WTC11 (cell line): ENCODE data around the gene TAF3. TPM values are rescaled to one million over a fixed set of nuclear protein-coding genes. Genes with fewer than 3 reads are reported as not detected.

Experiments used
- ATAC-seq: fragments of 200-7000 bp; cut with Tn5 transposase; 2 replicates; pipeline ENCODE4 v1.10.0; 2021; ENCODE audit warnings: mild to moderate bottlenecking, moderate library complexity
- CTCF ChIA-PET: fragments of 300-600 bp; sonication (Branson Sonifier 250); formaldehyde crosslinking; loops from one replicate; lab custom pipeline; 2021; ENCODE audit warnings: antibody characterized with exemption; lab: Charles Lee
- POLR2A ChIA-PET: fragments of 350-600 bp; sonication (Branson Sonifier 250); formaldehyde crosslinking; loops from one replicate; lab custom pipeline; 2021; ENCODE audit warnings: antibody characterized with exemption; lab: Charles Lee
- DNase-seq: peaks from one replicate; pipeline ENCODE4 v3.0.0; 2021; ENCODE audit warnings: low spot score
- H3K27ac Mint-ChIP-seq: 2 replicates; pipeline ENCODE4 v1.8.0; 2021; ENCODE audit warnings: mixed read lengths
- H3K27me3 Mint-ChIP-seq: 2 replicates; pipeline ENCODE4 v1.8.0; 2021; ENCODE audit warnings: low read depth, mild to moderate bottlenecking, moderate library complexity, mixed read lengths
- H3K36me3 Mint-ChIP-seq: 2 replicates; pipeline ENCODE4 v1.8.0; 2021; ENCODE audit warnings: mixed read lengths
- H3K4me1 Mint-ChIP-seq: 2 replicates; pipeline ENCODE4 v1.8.0; 2022; ENCODE audit warnings: mixed read lengths
- H3K4me3 Mint-ChIP-seq: 2 replicates; pipeline ENCODE4 v1.8.0; 2021; ENCODE audit warnings: mild to moderate bottlenecking, moderate library complexity, mixed read lengths
- H3K9me3 Mint-ChIP-seq: 2 replicates; pipeline ENCODE4 v1.8.0; 2021; ENCODE audit warnings: mixed read lengths
- EMX1 ChIP-seq: fragments of 250-450 bp; sonication (Bioruptor Pico); IDR thresholded peaks from 2 replicates; pipeline ENCODE4 v1.8.0; 2021; ENCODE audit warnings: mild to moderate bottlenecking
- ESRRA ChIP-seq: sonication (generic); formaldehyde crosslinking; IDR thresholded peaks from 2 replicates; pipeline ENCODE4 v1.8.1; 2022; ENCODE audit warnings: mild to moderate bottlenecking, missing genetic modification reagents, borderline replicate concordance
- FOXK1 ChIP-seq: sonication (generic); formaldehyde crosslinking; IDR thresholded peaks from 2 replicates; pipeline ENCODE4 v1.8.0; 2022; ENCODE audit warnings: mild to moderate bottlenecking, moderate library complexity, missing genetic modification reagents
- IRF2 ChIP-seq: sonication (generic); formaldehyde crosslinking; IDR thresholded peaks from 2 replicates; pipeline ENCODE4 v1.8.0; 2022; ENCODE audit warnings: low read depth, missing genetic modification reagents, borderline replicate concordance
- JUN ChIP-seq: sonication (generic); formaldehyde crosslinking; IDR thresholded peaks from 2 replicates; pipeline ENCODE4 v1.8.0; 2023; ENCODE audit warnings: mild to moderate bottlenecking, missing genetic modification reagents
- KAT7 ChIP-seq: sonication (generic); formaldehyde crosslinking; IDR thresholded peaks from 2 replicates; pipeline ENCODE4 v1.8.1; 2023; ENCODE audit warnings: missing genetic modification reagents, mild to moderate bottlenecking, borderline replicate concordance
- MXD4 ChIP-seq: fragments of 250-450 bp; sonication (Bioruptor Pico); IDR thresholded peaks from 2 replicates; pipeline ENCODE4 v1.8.0; 2021; ENCODE audit warnings: mild to moderate bottlenecking, moderate library complexity, borderline replicate concordance
- NFATC4 ChIP-seq: fragments of 250-450 bp; sonication (Bioruptor Pico); IDR thresholded peaks from 2 replicates; pipeline ENCODE4 v1.9.0; 2021; ENCODE audit warnings: mild to moderate bottlenecking
- OVOL2 ChIP-seq: fragments of 250-450 bp; sonication (Bioruptor Pico); IDR thresholded peaks from 2 replicates; pipeline ENCODE4 v1.9.0; 2021; ENCODE audit warnings: mild to moderate bottlenecking, borderline replicate concordance
- TEAD1 ChIP-seq: sonication (generic); formaldehyde crosslinking; IDR thresholded peaks from 2 replicates; pipeline ENCODE4 v1.8.0; 2022; ENCODE audit warnings: mild to moderate bottlenecking, missing genetic modification reagents
- TP53 ChIP-seq: sonication (generic); formaldehyde crosslinking; IDR thresholded peaks from 2 replicates; pipeline ENCODE4 v1.8.1; 2023; ENCODE audit warnings: mild to moderate bottlenecking, missing genetic modification reagents
- ZNF219 ChIP-seq: sonication (generic); formaldehyde crosslinking; IDR thresholded peaks from 2 replicates; pipeline ENCODE4 v1.8.0; 2023; ENCODE audit warnings: missing genetic modification reagents, mild to moderate bottlenecking, borderline replicate concordance
- ZNF396 ChIP-seq: fragments of 250-450 bp; sonication (Bioruptor Pico); IDR thresholded peaks from 2 replicates; pipeline ENCODE4 v1.8.0; 2021; ENCODE audit warnings: mild to moderate bottlenecking, moderate library complexity, borderline replicate concordance
- ZNF671 ChIP-seq: fragments of 250-450 bp; sonication (Bioruptor Pico); IDR thresholded peaks from 2 replicates; pipeline ENCODE4 v1.8.0; 2021; ENCODE audit warnings: mild to moderate bottlenecking
- total RNA-seq: library from RNA; stranded (reverse); gene quantifications from 3 replicates; pipeline ENCODE4 v1.2.3, GENCODE V29; 2021
- TF ChIP-seq, protein P1 (sequence below): fragments of 250-450 bp; sonication (Bioruptor Pico); IDR thresholded peaks from 2 replicates; pipeline ENCODE4 v2.1.2; 2022; ENCODE audit warnings: mild to moderate bottlenecking, moderate library complexity
- TF ChIP-seq, protein P2 (sequence below): sonication (generic); formaldehyde crosslinking; IDR thresholded peaks from 2 replicates; pipeline ENCODE4 v1.8.0; 2023; ENCODE audit warnings: mild to moderate bottlenecking, missing genetic modification reagents
- TF ChIP-seq, protein P3 (sequence below): sonication (generic); formaldehyde crosslinking; IDR thresholded peaks from 2 replicates; pipeline ENCODE4 v1.8.1; 2022; ENCODE audit warnings: missing genetic modification reagents, borderline replicate concordance
- TF ChIP-seq, protein P4 (sequence below): sonication (generic); formaldehyde crosslinking; IDR thresholded peaks from 2 replicates; pipeline ENCODE4 v1.8.0; 2022; ENCODE audit warnings: mild to moderate bottlenecking, missing genetic modification reagents
- TF ChIP-seq, protein P5 (sequence below): sonication (generic); formaldehyde crosslinking; IDR thresholded peaks from 2 replicates; pipeline ENCODE4 v1.8.1; 2023; ENCODE audit warnings: mild to moderate bottlenecking, missing genetic modification reagents
- TF ChIP-seq, protein P6 (sequence below): sonication (generic); formaldehyde crosslinking; IDR thresholded peaks from 2 replicates; pipeline ENCODE4 v1.8.1; 2022; ENCODE audit warnings: mild to moderate bottlenecking, missing genetic modification reagents, moderate library complexity, borderline replicate concordance

The TAF3 gene
- total RNA-seq, 1 experiment from 2014 or later = 8.9 TPM

DNA sequence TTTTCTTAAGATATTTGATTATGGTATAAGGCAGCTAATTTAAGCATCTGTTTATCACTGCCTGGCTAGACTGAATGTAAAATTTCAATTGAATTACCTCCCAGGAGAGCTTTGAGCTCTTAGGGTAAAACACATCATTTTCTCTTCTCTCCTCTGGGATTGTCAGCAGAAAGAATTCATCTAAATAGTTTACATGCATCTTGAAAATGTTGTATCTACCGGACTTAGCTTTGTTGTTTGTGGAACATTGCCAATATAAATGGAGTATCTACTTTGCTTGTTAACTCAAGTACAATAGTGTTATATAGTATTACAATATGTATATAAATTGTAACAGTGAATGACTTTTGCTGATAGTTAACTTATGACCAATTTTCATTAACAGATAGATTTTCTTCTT is 73.3 kb downstream of the TAF3 start:
- no peak overlapping the region for H3K4me3 Mint-ChIP-seq
- no peaks in the 10 kb centered on the region for H3K36me3 Mint-ChIP-seq
- TF ChIP-seq, protein P1, sequence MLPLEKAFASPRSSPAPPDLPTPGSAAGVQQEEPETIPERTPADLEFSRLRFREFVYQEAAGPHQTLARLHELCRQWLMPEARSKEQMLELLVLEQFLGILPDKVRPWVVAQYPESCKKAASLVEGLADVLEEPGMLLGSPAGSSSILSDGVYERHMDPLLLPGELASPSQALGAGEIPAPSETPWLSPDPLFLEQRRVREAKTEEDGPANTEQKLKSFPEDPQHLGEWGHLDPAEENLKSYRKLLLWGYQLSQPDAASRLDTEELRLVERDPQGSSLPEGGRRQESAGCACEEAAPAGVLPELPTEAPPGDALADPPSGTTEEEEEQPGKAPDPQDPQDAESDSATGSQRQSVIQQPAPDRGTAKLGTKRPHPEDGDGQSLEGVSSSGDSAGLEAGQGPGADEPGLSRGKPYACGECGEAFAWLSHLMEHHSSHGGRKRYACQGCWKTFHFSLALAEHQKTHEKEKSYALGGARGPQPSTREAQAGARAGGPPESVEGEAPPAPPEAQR = no peak
- TF ChIP-seq ZNF396 (CRISPR knock-in tag) = no peak
- TF ChIP-seq MXD4 (CRISPR knock-in tag) = no peak
- TF ChIP-seq, protein P2, sequence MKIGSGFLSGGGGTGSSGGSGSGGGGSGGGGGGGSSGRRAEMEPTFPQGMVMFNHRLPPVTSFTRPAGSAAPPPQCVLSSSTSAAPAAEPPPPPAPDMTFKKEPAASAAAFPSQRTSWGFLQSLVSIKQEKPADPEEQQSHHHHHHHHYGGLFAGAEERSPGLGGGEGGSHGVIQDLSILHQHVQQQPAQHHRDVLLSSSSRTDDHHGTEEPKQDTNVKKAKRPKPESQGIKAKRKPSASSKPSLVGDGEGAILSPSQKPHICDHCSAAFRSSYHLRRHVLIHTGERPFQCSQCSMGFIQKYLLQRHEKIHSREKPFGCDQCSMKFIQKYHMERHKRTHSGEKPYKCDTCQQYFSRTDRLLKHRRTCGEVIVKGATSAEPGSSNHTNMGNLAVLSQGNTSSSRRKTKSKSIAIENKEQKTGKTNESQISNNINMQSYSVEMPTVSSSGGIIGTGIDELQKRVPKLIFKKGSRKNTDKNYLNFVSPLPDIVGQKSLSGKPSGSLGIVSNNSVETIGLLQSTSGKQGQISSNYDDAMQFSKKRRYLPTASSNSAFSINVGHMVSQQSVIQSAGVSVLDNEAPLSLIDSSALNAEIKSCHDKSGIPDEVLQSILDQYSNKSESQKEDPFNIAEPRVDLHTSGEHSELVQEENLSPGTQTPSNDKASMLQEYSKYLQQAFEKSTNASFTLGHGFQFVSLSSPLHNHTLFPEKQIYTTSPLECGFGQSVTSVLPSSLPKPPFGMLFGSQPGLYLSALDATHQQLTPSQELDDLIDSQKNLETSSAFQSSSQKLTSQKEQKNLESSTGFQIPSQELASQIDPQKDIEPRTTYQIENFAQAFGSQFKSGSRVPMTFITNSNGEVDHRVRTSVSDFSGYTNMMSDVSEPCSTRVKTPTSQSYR (CRISPR knock-in tag) = no peak
- TF ChIP-seq TEAD1 (CRISPR knock-in tag) = no peak
- no peak for TF ChIP-seq FOXK1
- no peaks in the 10 kb centered on the region for H3K27me3 Mint-ChIP-seq
- ATAC-seq (no peak), DNase-seq (no peak)
- ChIA-PET CTCF (no interaction called here), POLR2A (no interaction called here)
- H3K9me3 Mint-ChIP-seq = no peaks in the 10 kb centered on the region
- peaks cover 21% of the 10 kb centered on the region for H3K4me1 Mint-ChIP-seq
- no peak overlapping the region for H3K27ac Mint-ChIP-seq

DNA sequence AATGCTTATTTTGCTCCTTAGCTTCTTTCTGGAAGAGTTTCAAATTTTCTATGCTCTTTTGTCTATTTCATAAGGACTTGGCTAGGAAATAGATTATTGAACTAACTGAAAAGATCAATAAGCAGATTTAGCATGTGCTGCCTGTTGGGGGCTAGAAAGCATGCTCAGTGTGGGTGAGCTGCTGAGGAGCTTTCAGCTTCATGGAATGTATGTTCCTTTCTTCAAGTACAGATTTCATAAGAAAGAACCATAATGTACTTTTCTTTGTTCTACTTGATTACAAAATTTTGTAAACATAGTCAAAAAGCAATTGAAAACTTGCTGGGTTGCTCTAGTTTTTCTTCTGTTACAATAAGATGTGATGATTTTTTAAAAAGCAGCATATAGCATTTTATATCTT is 73.8 kb downstream of the TAF3 start:
- TF ChIP-seq, protein P3, sequence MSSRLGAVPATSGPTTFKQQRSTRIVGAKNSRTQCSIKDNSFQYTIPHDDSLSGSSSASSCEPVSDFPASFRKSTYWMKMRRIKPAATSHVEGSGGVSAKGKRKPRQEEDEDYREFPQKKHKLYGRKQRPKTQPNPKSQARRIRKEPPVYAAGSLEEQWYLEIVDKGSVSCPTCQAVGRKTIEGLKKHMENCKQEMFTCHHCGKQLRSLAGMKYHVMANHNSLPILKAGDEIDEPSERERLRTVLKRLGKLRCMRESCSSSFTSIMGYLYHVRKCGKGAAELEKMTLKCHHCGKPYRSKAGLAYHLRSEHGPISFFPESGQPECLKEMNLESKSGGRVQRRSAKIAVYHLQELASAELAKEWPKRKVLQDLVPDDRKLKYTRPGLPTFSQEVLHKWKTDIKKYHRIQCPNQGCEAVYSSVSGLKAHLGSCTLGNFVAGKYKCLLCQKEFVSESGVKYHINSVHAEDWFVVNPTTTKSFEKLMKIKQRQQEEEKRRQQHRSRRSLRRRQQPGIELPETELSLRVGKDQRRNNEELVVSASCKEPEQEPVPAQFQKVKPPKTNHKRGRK (CRISPR knock-in tag) = no peak
- no peak for TF ChIP-seq ZNF219
- TF ChIP-seq, protein P4, sequence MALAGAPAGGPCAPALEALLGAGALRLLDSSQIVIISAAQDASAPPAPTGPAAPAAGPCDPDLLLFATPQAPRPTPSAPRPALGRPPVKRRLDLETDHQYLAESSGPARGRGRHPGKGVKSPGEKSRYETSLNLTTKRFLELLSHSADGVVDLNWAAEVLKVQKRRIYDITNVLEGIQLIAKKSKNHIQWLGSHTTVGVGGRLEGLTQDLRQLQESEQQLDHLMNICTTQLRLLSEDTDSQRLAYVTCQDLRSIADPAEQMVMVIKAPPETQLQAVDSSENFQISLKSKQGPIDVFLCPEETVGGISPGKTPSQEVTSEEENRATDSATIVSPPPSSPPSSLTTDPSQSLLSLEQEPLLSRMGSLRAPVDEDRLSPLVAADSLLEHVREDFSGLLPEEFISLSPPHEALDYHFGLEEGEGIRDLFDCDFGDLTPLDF (CRISPR knock-in tag) = no peak
- H3K4me1 Mint-ChIP-seq = peaks cover 20% of the 10 kb centered on the region
- ATAC-seq = no peak
- no peaks in the 10 kb centered on the region for H3K9me3 Mint-ChIP-seq
- no peak overlapping the region for H3K4me3 Mint-ChIP-seq
- H3K27ac Mint-ChIP-seq = no peak overlapping the region
- no peaks in the 10 kb centered on the region for H3K27me3 Mint-ChIP-seq
- no peaks in the 10 kb centered on the region; the same call in 1 of the 2 replicates for H3K36me3 Mint-ChIP-seq
- DNase-seq = no peak
- CTCF ChIA-PET = no interaction called here
- POLR2A ChIA-PET = no interaction called here

DNA sequence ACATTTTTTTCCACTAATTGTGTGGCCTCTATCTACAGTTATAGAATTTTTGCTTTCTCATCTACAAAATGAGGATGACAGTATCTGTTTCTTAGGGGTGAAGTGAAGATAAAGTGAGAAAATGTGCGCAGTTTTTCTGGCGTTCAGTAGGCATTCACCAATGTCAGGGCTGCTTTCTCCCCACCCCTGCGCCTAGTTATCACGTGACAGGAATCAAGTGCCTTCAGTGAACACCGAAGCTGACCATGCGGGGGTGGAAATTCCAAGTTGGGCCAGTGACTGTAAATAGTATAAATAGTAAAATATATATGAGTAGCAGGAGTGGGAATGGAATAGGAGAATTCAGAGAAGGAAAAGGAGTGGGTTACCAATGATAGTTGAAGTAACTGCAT is 77.4 kb downstream of the TAF3 start:
- no peaks in the 10 kb centered on the region for H3K9me3 Mint-ChIP-seq
- H3K4me1 Mint-ChIP-seq = peaks cover 4% of the 10 kb centered on the region
- ChIA-PET CTCF (no interaction called here), POLR2A (no interaction called here)
- DNase-seq = no peak
- H3K27ac Mint-ChIP-seq = no peak overlapping the region
- TF ChIP-seq, protein P5, sequence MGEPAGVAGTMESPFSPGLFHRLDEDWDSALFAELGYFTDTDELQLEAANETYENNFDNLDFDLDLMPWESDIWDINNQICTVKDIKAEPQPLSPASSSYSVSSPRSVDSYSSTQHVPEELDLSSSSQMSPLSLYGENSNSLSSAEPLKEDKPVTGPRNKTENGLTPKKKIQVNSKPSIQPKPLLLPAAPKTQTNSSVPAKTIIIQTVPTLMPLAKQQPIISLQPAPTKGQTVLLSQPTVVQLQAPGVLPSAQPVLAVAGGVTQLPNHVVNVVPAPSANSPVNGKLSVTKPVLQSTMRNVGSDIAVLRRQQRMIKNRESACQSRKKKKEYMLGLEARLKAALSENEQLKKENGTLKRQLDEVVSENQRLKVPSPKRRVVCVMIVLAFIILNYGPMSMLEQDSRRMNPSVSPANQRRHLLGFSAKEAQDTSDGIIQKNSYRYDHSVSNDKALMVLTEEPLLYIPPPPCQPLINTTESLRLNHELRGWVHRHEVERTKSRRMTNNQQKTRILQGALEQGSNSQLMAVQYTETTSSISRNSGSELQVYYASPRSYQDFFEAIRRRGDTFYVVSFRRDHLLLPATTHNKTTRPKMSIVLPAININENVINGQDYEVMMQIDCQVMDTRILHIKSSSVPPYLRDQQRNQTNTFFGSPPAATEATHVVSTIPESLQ (CRISPR knock-in tag) = no peak
- no peak for TF ChIP-seq ZNF671 (CRISPR knock-in tag)
- no peak for TF ChIP-seq KAT7 (CRISPR knock-in tag)
- no peak for TF ChIP-seq IRF2
- no peak for TF ChIP-seq TP53 (CRISPR knock-in tag)
- no peak for TF ChIP-seq OVOL2
- TF ChIP-seq, protein P6, sequence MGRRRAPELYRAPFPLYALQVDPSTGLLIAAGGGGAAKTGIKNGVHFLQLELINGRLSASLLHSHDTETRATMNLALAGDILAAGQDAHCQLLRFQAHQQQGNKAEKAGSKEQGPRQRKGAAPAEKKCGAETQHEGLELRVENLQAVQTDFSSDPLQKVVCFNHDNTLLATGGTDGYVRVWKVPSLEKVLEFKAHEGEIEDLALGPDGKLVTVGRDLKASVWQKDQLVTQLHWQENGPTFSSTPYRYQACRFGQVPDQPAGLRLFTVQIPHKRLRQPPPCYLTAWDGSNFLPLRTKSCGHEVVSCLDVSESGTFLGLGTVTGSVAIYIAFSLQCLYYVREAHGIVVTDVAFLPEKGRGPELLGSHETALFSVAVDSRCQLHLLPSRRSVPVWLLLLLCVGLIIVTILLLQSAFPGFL (CRISPR knock-in tag) = no peak
- TF ChIP-seq NFATC4 = no peak
- no peak for TF ChIP-seq ESRRA
- TF ChIP-seq JUN = no peak
- TF ChIP-seq EMX1 (CRISPR knock-in tag) = no peak
- no peaks in the 10 kb centered on the region for H3K27me3 Mint-ChIP-seq
- H3K4me3 Mint-ChIP-seq = no peak overlapping the region
- no peaks in the 10 kb centered on the region; the same call in 1 of the 2 replicates for H3K36me3 Mint-ChIP-seq
- ATAC-seq = no peak
